GM21390 (cell line): Measurements from ENCODE around the gene EPS8L3.
"Not testable (repeated sequence)": the region's sequence is repeated elsewhere in the genome, so short reads cannot be mapped to it uniquely, and the experiment has no call there.

Source experiments
- ATAC-seq: cut with Tn5 transposase; IDR thresholded peaks from one replicate; pipeline ENCODE4 v1.9.1; 2021; ENCODE audit not compliant: unreplicated experiment

EPS8L3 gene

DNA sequence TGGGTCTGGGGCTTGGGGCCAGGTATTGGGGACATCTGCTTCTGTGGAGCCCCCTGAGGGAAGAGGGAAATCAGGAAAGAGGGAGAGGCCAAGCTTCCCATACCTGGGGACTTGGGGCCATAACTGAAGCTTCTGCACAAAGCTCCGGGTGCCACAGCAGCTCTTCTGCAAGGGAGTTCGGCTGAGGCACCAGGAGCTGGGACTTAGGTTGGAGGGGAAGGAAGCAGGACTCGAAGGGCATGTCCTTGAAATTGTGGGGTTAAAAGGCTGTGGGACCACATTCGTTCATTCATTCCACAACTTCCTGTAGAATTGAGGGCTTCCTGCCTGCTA, 1.7 kb upstream of the EPS8L3 start:
- no peak for ATAC-seq

DNA sequence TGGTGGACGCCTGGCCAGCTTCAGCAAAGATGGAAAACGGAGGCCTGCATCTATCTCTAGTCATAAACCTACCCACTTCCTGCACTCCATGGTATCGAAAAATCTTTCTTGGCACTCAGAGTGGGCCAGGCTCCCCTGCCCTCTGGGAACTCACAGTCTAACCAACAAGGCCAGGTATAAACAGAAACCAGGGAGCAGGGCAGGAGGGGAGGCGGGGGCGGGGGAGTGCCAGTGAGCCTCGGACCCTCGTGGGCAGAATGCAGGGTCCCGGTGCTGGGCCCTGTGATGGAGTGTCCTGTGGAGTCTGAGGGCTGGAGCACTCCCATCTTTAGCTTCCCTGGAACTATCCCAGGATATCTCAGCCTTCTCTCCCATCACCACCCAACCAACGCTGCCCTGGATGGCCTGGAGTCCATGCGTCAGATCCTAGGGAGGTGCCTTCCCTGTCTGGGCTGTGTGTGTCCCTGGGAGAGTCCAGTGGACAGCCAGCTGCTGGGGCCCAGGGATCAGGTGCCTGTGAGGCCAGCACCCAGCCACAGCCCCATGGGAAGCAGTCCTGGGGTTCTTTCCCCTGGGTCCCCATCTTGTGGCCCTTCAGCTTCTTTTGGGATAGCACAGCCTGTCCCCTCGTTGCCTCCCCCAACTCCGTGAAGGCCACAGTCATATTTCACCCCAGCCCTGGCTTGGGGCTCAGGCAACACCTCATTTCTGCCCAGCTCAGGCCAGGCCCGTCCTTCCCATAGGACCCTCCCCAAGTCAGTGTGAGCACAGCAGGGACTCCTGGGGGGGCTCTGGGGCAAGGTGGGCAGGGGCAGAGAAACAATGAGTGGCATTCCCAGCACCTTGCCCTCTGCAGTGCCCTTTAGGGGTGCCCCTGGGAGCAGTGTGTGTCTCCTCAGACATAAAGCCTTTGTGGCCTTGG, 1.1 kb upstream of the EPS8L3 start:
- ATAC-seq, result no peak

DNA sequence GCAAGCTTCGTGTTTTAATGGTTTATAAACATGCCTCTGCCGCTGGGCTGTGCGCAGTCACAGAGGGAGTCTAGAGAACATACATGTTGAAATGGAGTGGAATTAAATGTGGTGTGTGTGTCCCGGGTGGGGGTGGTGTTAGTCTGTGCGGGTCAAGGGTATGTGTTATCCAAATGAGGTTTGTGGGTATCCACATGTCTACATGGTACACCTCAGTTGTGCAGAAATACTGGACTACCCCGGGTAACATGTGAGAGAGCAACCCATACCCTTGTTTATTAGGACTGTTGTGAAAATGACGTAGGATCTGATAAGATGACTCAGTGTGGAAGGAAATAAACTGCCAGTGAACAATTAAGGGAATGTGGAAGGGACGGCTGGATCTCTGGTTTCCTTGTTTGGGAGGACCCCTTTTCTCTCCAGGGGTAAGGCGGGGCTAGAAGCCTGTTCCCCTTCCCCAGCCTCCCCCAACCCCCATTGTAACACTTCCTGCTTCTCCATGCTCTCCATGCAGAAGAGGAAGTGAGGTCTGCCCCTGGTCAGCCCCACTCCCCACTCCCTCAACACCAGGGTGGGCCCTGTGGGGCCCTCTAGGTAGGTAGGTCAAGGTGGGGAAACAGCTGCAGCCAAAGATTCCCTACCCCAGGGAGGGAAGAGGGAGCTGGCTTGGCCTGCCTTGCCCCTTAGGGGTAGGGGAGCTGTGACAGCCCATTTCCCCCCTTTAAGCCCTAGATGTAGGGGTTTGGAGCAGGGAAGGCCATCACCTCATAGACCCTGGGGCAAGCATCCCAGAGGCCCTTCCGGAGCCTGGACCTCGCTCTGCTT, 690 bp downstream of the EPS8L3 start:
- ATAC-seq, result no peak

DNA sequence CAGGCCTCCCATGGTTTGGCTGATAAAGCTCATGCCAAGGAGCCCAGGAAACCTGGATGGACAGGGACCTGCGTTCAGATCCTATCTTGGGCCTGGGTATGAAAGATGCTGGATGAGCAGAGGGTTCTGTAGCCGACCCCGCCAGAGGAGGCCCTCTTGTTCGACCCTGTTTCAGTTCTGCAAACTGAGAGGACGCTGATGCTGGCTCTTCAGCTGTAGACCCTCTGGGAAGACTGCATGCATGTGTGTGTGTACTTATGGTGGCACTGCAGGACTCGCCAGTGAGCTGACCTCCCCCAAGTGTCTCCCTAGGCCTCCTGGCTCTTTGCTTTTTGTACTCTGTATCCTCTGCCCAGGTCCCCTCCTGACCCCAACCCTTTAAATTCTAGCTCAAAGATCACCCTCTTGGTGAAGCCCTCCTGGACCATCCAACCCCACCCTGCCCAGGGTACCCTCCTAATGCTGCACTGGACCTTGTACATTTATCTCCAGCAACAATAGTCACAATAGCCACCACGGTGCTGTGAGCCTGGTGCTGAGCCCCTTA, 1.6 kb downstream of the EPS8L3 start:
- no peak for ATAC-seq

DNA sequence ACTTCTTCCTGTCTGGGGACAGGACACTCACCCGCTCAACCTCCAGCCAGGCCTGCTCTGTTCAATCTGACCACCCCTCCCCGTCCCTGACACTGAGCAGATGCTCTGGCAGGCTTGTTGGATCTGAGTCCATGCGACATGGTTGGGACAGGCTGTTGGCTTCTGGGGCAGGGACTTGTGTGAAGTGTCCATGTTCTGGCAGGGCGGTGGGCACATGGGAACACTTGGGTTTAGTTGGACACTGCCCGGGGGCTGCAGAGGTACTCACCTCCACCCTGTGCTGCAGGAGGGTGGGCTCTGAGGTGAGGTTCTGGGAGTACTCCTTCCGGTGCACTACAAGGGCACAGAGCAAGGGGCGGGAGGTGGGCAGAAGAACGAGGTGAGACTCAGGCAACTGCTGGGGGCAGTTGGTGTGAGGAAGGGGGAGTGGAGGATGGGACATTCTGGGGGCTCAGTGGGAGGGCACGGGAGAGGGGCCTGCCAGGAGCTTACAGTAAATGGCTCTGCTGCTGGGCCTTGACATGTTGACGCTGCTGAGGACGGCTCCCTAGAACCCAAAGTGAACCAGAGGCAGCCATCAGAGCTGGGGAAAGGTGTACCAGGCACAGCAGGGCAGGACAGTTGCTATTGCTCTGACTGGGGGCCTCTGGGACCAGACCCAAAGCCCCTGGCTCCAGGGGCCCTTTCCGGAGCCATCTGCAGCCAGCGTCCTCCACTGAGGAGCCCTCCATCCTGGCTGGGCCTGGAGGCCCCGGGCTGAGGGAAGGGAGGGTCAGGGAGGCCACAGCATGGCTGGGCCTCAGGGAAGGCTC, 2.3 kb downstream of the EPS8L3 start:
- no peak for ATAC-seq

DNA sequence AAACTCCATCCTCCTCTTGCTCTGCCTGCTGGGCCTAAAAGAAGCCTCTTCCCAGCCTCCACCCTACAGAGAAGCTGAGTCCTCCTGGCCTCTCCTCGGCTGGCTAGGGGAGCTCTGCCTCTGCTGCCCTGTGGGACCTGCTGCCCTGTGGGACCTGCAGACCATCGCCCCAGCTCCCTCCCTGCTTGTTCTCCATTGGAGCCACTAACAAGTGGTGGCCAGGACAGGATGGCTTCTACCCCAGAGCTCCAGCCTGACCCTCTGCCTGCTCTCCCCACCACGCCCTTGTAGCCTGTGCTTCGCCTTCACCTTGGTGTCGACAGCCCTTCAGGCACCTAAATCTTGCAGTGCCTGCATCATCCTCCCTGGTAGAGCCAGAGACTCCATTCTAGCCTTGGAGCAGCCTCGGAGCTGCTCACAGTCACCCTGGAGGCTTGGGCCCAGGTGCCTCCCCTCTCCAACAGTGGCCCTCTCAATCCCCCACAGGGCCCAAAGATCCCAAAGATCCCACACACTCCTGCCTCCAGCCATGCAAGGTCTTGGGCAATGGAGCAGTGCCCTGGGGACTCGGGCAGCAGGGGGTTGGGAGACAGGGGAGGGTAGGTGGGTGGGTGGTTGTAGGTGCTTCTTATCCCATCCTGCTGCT, 3.0 kb downstream of the EPS8L3 start:
- no peak for ATAC-seq

DNA sequence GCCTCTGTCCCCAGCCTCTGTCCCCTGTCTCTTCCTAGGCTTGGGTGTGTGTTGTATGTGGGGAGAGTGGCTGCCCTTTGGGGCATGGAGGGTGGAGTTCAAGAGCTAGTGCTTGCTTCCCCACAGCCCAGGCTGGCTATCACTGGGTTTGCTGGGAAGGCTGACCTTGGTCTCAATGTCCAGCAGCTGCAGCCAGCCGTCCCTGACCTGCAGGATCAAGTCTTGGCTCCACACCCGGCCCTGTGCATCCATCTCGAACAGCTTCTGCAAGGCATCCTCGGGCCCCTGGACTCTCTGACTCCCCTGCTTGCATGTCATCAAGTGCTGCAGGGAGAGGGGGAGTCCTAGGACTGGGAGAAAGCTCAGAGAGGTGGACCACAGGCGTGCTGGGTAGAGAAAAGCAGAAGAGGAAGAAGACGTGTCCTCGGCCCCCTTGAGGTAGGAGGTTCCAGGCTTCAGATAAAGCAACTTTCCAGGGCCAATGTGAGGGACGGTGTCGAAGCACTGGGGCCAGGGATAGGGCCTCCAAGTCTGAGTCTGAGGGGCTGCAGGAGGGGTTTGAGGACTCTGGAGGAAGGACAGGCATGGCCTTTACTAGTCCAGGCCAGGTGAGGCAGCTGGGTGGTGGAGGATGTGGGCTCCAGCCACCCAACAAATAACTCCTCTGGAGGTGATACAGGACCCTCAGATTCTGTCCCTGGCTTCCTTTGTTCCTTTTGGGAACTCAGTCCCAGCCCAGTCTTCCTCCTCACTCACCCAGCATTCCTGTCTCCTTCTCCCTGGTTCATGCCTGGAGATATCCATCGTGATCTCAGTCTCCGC, 4.0 kb downstream of the EPS8L3 start:
- ATAC-seq, result no peak

DNA sequence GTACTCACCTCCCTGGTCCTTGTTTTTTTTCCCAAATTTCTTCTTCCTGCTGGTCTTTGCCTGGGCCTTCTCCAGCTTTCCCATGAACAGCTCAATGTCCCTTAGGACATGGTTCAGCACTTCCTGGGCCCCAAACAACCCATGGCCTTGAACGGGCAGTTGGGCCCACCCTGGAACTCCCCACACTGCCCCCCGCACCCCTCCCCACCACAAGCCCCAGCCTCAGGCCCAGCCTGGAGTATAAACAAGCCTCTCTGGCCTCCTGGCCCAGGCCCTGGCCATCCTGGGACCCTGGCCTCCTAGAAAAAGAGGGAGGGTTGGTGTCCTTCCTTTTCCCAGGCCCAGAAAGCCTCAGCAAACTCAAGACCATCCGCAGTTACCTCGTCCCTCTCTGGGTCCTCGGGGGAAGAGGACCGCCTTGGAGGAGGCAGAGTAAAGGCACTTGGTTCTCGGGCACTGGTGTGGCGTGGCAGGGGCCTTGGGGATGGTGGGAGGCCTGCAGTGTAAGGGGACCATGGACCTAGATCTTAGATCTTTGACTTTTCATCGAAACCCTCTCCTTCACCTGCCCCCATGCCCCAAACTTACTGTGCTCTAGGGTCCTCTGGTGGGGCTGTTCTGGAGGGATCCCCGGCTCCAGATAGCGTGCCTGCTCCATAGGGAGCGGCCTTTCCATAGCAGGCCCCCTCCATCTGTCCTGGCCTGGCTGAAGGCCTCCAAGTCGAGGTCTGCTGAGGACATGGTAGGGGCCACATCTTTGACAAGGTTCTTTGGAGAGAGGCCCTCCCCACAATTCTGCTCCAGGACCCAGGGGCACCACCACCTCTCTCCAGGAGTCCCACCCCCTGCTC, 5.6 kb downstream of the EPS8L3 start:
- no peak for ATAC-seq

DNA sequence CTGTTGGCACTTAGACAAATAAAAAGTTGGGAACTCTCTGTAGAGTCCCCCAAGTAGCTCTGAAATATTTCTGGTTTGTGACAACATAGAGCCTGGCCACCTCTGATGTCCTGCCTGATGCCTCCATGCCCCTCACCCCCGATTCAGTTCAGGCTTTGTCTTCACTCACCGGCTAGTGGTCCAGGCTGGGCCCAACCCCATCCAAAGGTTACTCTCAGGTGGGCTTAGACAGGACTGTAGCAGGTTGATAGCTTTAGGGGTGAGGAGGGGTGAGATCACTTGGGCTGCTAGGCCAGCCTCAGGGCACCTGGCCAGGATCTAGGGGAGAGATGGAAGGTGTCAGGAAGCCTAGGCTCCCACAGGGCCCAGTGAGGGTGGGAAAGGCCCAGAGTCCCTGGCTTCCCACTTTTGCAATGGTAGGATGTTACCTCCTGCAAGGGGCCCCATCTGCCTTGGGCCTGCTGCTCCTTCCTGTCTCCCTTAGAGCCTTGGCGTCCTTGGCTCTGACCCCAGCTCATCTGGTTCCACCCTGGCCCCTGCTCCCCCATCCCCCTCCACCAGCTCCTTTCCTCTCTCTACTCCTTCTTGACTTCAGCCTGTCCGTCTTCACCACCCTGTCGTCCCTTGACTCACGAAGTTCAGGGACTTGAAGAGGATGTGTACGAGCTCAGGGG, 6.7 kb downstream of the EPS8L3 start:
- ATAC-seq, result no peak

DNA sequence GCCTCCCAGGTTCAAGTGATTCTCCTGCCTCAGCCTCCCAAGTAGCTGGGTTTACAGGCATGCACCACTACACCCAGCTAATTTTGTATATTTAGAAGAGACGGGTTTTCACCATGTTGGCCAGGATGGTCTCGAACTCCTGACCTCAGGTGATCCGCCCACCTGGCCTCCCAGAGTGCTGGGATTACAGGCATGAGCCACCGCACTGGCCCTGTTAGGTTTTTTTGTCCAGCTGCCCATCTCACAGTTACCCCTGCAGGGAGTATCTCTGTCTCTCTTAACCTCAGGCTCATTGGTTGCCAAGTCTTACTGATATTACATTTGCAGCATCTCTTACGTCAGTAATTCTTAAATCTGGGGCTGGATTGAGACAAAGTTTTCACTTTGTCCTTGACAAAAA, 7.4 kb downstream of the EPS8L3 start:
- ATAC-seq, result not testable (repeated sequence)

DNA sequence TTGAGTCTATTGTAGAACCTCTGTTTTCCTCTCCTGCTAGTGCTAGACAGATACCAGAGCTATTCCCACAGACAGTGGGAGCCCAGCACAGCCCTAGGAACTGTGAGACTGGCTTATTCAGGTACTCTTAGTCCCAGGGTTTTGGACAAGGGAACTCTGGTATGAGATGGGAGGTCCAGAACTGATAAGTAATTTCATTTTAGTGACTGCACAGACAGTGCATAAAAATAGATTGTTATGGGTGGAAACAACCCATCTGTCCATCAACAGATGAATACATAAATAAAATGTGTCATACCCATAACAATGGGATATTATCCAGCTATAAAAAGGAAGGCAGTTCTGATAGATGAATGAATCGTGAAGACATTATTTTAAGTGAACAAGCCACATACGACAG, 9.0 kb downstream of the EPS8L3 start:
- no peak for ATAC-seq

DNA sequence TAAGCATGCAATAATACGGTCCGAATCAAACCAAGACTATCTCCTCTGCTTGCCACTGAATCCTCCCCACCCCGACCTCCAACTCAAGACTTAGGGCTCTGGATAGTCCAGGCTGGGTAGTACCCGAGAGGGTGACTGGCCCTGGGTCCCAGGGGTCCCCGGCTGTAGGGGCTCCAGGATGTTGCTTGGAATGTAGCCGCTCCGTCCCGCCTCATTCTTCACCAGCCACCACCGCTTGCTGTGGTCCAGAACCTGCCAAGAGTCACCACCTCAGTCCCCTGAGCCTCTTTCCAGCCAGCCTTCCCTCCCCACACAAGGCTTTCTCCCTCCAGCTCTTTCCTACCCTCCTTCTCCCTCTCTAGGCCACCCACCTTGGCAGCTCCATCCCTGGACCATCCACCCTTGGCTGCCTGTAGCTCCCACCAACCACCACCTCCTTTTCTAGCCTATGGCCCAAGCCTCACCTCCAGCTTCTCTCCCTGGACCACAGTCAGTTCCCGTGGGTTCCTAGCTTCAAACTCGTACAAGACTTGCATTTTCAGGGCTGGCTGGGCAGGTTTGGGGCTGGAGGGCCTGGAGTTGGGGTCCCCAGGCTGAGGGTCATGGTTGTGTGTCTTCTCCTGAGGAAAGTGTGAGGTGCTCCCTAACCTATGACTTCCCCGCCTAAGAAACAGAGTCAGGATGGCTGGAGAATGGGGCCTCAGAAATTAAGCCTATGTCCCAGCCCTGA, 12.0 kb downstream of the EPS8L3 start:
- ATAC-seq, result no peak

DNA sequence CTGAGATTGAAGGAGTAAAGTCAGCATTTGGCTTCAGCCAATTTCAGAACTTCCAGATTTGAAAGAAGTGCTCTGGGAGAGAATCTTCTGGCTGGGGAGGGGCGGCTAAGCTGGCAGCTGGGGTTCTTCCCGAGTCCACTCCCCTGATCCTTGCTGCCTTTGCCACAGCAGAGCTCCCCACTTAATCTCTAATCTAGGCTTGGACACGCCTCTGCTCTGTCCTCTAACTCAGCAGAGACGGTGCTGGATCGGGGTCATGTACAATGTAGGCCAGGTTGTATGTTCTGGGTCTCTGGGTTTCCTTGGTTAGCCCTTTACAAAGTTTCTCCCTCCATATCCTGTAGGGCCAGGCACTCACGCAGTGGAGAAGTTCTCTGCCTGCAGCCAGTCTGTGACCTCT, 12.8 kb downstream of the EPS8L3 start:
- no peak for ATAC-seq

DNA sequence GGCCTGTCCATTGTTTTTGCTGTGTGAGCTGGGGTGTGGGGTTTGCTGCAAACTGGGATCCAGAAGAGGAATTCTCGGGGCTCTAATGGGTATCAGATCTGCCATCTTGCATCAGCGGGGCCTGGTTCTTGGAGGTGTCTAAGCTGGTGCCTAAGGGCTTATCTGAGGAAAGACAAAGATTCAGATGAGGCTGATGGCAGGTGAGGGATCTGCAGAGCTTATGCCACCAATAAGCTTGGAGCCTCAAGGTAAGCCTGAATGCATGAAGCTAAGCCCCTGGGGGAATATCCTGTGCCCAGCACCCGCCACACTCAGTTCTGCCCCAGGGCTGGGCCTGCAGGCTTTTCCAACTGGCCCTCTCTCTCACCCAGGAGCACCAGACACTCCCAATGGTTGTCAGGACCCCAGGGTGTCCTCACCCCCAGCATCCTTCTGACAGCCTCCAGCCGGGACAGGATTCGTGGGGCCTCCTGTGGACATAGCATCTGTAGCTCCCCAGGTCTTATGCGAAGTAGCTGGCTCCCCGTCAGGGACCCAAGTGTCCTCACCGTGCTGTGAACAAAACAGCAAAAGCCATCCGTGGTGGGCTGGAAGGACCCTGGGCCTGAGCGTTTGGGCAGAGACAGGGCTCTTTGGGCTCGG, 13.4 kb downstream of the EPS8L3 start:
- ATAC-seq, result no peak

DNA sequence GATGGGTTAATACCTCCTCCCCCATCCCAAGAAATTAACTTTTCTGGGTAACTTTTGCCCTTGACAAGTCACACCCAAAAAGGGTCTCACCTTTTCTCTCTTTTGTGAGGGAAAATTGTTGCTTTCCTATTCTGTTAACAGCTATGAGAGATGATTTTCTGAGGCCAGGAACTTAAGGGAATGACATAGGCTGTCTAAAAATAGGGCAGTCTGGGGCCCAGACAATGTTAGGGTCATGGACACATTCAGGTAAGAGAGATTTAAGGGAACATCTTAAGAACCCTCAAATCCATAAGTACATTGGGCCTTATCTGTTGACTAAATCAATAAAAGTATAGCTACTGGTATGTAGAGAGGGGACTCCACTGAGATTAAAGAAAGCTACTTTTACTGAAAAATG, 14.5 kb downstream of the EPS8L3 start:
- no peak for ATAC-seq

DNA sequence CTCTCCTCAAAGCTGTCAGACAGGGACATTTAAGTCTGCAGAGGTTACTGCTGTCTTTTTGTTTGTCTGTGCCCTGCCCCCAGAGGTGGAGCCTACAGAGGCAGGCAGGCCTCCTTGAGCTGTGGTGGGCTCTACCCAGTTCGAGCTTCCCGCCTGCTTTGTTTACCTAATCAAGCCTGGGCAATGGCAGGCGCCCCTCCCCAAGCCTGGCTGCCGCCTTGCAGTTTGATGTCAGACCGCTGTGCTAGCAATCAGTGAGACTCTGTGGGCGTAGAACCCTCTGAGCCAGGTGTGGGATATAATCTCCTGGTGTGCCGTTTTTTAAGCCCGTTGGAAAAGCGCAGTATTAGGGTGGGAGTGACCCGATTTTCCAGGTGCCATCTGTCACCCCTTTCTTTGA, 15.4 kb downstream of the EPS8L3 start:
- ATAC-seq, result not testable (repeated sequence)
